Nephron progenitor cell (in vitro differentiated cells): ENCODE data around the gene MYH13.

Experiments
- DNase-seq: peaks from one replicate; pipeline ENCODE4 v3.0.0; 2021
- H3K27ac Mint-ChIP-seq: 2 replicates; pipeline ENCODE4 v1.8.0; 2021; ENCODE audit warnings: mild to moderate bottlenecking, moderate library complexity, mixed read lengths
- H3K27me3 Mint-ChIP-seq: 2 replicates; pipeline ENCODE4 v1.8.0; 2021; ENCODE audit warnings: mild to moderate bottlenecking, low read depth, mixed read lengths; ENCODE audit not compliant: poor library complexity
- H3K36me3 Mint-ChIP-seq: 2 replicates; pipeline ENCODE4 v1.8.0; 2021; ENCODE audit warnings: low read depth, mixed read lengths
- H3K4me1 Mint-ChIP-seq: 2 replicates; pipeline ENCODE4 v1.8.0; 2021; ENCODE audit warnings: mixed read lengths
- H3K4me3 Mint-ChIP-seq: 2 replicates; pipeline ENCODE4 v1.8.0; 2021; ENCODE audit warnings: mild to moderate bottlenecking, moderate library complexity, mixed read lengths
- H3K9me3 Mint-ChIP-seq: 2 replicates; pipeline ENCODE4 v1.8.0; 2021; ENCODE audit warnings: mild to moderate bottlenecking, moderate library complexity, mixed read lengths
- CTCF ChIP-seq: fragments of 200-600 bp; sonication (generic); IDR thresholded peaks from 2 replicates; pipeline ENCODE4 v1.5.0; 2021; ENCODE audit warnings: antibody characterized with exemption

The MYH13 gene

GRCh38 chr17:10403589-10403988 lies 30.8 kb upstream of the MYH13 start:
- no peak for TF ChIP-seq CTCF
- DNase-seq: no peak
- no peak overlapping the region for H3K4me3 Mint-ChIP-seq

GRCh38 chr17:10398352-10398751 lies 25.5 kb upstream of the MYH13 start:
- Mint-ChIP-seq H3K36me3 (no peaks in the 10 kb centered on the region), H3K4me3 (no peak overlapping the region), H3K4me1 (no peaks in the 10 kb centered on the region), H3K27me3 (peaks cover 12% of the 10 kb centered on the region), H3K27ac (no peak overlapping the region), H3K9me3 (no peaks in the 10 kb centered on the region)
- no peak for TF ChIP-seq CTCF
- peak; percentile 7 for DNase-seq

More at GRCh38 chr17:10403589-10403988, 30.8 kb upstream of the MYH13 start:
- H3K36me3 Mint-ChIP-seq: no peaks in the 10 kb centered on the region
- H3K27ac Mint-ChIP-seq: no peak overlapping the region
- peaks cover 21% of the 10 kb centered on the region for H3K27me3 Mint-ChIP-seq
- H3K9me3 Mint-ChIP-seq: no peaks in the 10 kb centered on the region
- no peaks in the 10 kb centered on the region for H3K4me1 Mint-ChIP-seq

GRCh38 chr17:10396524-10397163 lies 23.8 kb upstream of the MYH13 start:
- DNase-seq: no peak
- no peaks in the 10 kb centered on the region for H3K4me1 Mint-ChIP-seq
- no peak for TF ChIP-seq CTCF
- no peak overlapping the region for H3K27ac Mint-ChIP-seq
- H3K36me3 Mint-ChIP-seq: no peaks in the 10 kb centered on the region
- H3K4me3 Mint-ChIP-seq: no peak overlapping the region
- H3K27me3 Mint-ChIP-seq: peaks cover 12% of the 10 kb centered on the region
- H3K9me3 Mint-ChIP-seq: no peaks in the 10 kb centered on the region

GRCh38 chr17:10394201-10394887 lies 21.5 kb upstream of the MYH13 start:
- peaks cover 6% of the 10 kb centered on the region for H3K27me3 Mint-ChIP-seq
- DNase-seq: no peak
- H3K9me3 Mint-ChIP-seq: peaks cover under 1% of the 10 kb centered on the region
- H3K4me3 Mint-ChIP-seq: no peak overlapping the region
- no peak for TF ChIP-seq CTCF
- no peaks in the 10 kb centered on the region for H3K36me3 Mint-ChIP-seq
- H3K27ac Mint-ChIP-seq: no peak overlapping the region
- H3K4me1 Mint-ChIP-seq: peaks cover under 1% of the 10 kb centered on the region

GRCh38 chr17:10392880-10393279 lies 20.1 kb upstream of the MYH13 start:
- H3K36me3 Mint-ChIP-seq: no peaks in the 10 kb centered on the region
- peaks cover 5% of the 10 kb centered on the region for H3K9me3 Mint-ChIP-seq
- DNase-seq: no peak
- no peak overlapping the region for H3K27ac Mint-ChIP-seq
- H3K4me3 Mint-ChIP-seq: no peak overlapping the region
- H3K4me1 Mint-ChIP-seq: peaks cover 5% of the 10 kb centered on the region
- TF ChIP-seq CTCF: no peak
- H3K27me3 Mint-ChIP-seq: peaks cover 5% of the 10 kb centered on the region

- no peak for DNase-seq
- H3K4me1 Mint-ChIP-seq: peaks cover 33% of the 10 kb centered on the region
- peaks cover 13% of the 10 kb centered on the region for H3K9me3 Mint-ChIP-seq
- H3K36me3 Mint-ChIP-seq: no peaks in the 10 kb centered on the region
- peaks cover 3% of the 10 kb centered on the region for H3K27me3 Mint-ChIP-seq
- no peak for TF ChIP-seq CTCF
- no peak overlapping the region for H3K27ac Mint-ChIP-seq
- H3K4me3 Mint-ChIP-seq: no peak overlapping the region
Observed at GRCh38 chr17:10385871-10386270, 13.1 kb upstream of the MYH13 start.
